ENCODE data around the gene UBASH3A.

The UBASH3A gene

DNA sequence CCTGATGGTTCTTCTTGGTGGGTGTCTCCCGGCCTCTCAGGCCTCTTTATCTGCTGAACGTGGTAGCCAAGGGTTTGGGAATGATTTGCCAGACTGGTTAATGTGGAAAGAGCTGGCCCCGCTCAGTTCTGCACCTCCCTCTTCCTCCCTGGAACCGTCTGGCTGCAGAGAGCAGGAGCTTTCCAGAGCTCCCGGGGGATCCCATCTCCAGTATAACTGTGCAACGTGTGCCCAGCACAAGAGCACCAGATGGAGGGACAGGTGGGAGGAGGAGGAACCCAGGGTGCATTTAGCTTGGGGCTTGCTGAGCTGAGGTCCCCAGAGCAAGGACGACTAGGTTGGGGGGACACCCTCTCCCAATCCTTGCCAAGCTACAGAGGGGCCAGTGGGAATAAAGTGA lies 42.4 kb upstream of the UBASH3A start:
- TF ChIP-seq, protein P1, sequence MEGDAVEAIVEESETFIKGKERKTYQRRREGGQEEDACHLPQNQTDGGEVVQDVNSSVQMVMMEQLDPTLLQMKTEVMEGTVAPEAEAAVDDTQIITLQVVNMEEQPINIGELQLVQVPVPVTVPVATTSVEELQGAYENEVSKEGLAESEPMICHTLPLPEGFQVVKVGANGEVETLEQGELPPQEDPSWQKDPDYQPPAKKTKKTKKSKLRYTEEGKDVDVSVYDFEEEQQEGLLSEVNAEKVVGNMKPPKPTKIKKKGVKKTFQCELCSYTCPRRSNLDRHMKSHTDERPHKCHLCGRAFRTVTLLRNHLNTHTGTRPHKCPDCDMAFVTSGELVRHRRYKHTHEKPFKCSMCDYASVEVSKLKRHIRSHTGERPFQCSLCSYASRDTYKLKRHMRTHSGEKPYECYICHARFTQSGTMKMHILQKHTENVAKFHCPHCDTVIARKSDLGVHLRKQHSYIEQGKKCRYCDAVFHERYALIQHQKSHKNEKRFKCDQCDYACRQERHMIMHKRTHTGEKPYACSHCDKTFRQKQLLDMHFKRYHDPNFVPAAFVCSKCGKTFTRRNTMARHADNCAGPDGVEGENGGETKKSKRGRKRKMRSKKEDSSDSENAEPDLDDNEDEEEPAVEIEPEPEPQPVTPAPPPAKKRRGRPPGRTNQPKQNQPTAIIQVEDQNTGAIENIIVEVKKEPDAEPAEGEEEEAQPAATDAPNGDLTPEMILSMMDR (IDR thresholded peaks at IDR 0.05): no peak

GRCh38 chr21:42362198-42362597 lies 41.5 kb upstream of the UBASH3A start:
- TF ChIP-seq, protein P1 (IDR thresholded peaks at IDR 0.05): no peak

GRCh38 chr21:42362700-42363099 lies 41.0 kb upstream of the UBASH3A start:
- TF ChIP-seq, protein P1 (IDR thresholded peaks at IDR 0.05): no peak

GRCh38 chr21:42363312-42363711 lies 40.4 kb upstream of the UBASH3A start:
- TF ChIP-seq, protein P1 (IDR thresholded peaks at IDR 0.05): no peak

DNA sequence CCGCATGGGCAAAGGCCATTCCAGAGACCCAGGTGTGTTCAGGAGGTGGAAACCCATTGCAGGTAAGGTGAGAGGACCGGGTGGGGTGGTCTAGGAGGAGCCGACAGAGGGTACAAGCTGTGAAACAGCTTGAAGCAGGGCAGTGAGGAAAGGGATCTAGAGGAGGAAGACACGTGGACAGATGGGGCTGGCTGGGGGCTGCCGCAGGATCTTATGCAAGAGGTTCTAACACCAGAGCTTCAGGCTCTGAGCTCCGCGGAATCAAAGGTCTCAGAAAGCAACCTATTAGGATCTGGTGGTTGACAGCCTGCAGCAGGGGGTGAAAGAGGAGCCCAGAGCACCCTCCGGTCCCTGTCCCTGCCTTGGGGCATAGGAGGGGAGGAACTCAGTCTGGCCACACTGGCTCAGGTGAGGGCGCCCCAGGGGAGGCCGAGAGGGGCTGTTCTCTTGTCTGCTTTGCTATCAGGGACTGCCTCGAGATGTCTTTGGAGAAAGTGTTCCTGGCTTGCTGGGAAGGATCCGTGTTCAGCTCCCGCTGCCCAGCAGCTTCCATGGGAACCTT lies 39.3 kb upstream of the UBASH3A start:
- TF ChIP-seq, protein P1 (IDR thresholded peaks at IDR 0.05): no peak

GRCh38 chr21:42365770-42366169 lies 37.9 kb upstream of the UBASH3A start:
- TF ChIP-seq, protein P1 (IDR thresholded peaks at IDR 0.05): no peak

DNA sequence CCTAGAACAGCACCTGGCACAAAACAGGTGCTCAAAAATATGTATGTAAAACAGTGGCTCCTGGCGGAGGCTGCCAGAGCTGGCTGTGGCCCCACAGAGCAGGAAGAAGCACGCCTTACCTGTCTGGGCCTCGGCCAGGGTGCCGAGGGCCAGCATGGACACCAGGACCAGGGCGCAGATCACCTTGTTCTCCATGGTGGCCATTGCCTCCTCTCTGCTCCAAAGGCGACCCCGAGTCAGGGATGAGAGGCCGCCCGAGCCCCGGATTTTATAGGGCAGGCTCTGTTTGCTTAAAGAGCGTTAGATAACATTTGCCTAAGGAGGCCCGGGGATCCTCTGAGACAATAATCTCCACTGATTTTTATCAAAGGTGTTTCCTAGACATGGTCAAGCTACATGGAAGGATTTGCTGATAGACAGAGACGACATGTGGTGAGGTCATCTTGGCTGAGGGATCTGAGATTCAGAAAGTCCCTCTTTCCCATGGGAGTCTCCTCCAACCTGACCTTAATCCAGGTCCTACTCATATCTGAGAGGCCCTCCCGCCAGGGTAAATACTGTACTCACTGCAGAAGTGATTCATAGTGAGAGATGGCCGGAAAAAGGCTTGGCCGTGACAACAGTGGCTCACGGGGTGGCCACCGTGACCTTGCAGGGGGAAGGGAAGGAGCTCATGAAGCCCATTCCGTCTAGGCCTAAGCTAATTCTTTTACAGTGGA lies 37.3 kb upstream of the UBASH3A start, which contains the start of gene TFF1:
Gene TFF1, minus strand, starts transcription at position 244 of the 719 bp plus-strand sequence. Its CDS starts 40 bp downstream, at position 204.
- TF ChIP-seq, protein P1 (IDR thresholded peaks at IDR 0.05): peak; percentile 14; the same call in 1 of the 2 replicates
